Mesenchymal stem cell (in vitro differentiated cells and primary cell): ENCODE measurements around the gene LRRFIP2.

Experiments
- DNase-seq: peaks from one replicate; pipeline ENCODE4 v3.0.0-alpha.2; 2013
- H2AFZ ChIP-seq: one replicate; pipeline ENCODE4 v1.6.1; 2013; ENCODE audit warnings: low read depth, mild to moderate bottlenecking, control low read depth, inconsistent platforms, low read length, moderate library complexity
- H2AK5ac ChIP-seq: 2 replicates; pipeline ENCODE4 v1.6.1; 2013; ENCODE audit warnings: low read length, moderate library complexity, mild to moderate bottlenecking, inconsistent platforms; ENCODE audit not compliant: severe bottlenecking
- H2BK120ac ChIP-seq: one replicate; pipeline ENCODE4 v1.6.1; 2013; ENCODE audit warnings: low read depth, mild to moderate bottlenecking, inconsistent platforms, low read length, moderate library complexity
- H2BK12ac ChIP-seq, 2 experiments: one replicate each; pipeline ENCODE4 v1.6.1; 2013; ENCODE audit warnings: inconsistent platforms in 2 of 2, low read length in 2 of 2, mild to moderate bottlenecking in 2 of 2, moderate library complexity in 2 of 2, control low read depth in 1 of 2
- H2BK15ac ChIP-seq: one replicate; pipeline ENCODE4 v1.6.1; 2013; ENCODE audit warnings: mild to moderate bottlenecking, low read depth, inconsistent platforms; ENCODE audit not compliant: poor library complexity, severe bottlenecking
- H2BK5ac ChIP-seq: 2 replicates; pipeline ENCODE4 v1.6.1; 2013; ENCODE audit warnings: low read depth, mild to moderate bottlenecking, low read length, control low read depth, inconsistent platforms; ENCODE audit not compliant: poor library complexity, severe bottlenecking
- H3K14ac ChIP-seq, 2 experiments: one replicate each; pipeline ENCODE4 v1.6.1; 2013; ENCODE audit warnings: inconsistent platforms in 2 of 2, low read length in 2 of 2, control low read depth in 1 of 2, mild to moderate bottlenecking in 1 of 2, moderate library complexity in 1 of 2
- H3K18ac ChIP-seq, 2 experiments: one replicate each; pipeline ENCODE4 v1.6.1; 2013; ENCODE audit warnings: inconsistent platforms in 2 of 2, low read length in 2 of 2, control low read depth in 1 of 2, low read depth in 1 of 2, mild to moderate bottlenecking in 1 of 2
- H3K23ac ChIP-seq, 2 experiments: one replicate each; pipeline ENCODE4 v1.6.1; 2013; ENCODE audit warnings: inconsistent platforms in 2 of 2, low read length in 2 of 2, mild to moderate bottlenecking in 2 of 2, moderate library complexity in 2 of 2, control low read depth in 1 of 2
- H3K27ac ChIP-seq: 2 replicates; pipeline ENCODE4 v1.5.1; 2013; ENCODE audit warnings: mild to moderate bottlenecking, moderate library complexity, low read length, control low read depth, inconsistent platforms; ENCODE audit not compliant: poor library complexity, severe bottlenecking
- H3K27me3 ChIP-seq, 2 experiments: 2 replicates each; pipeline versions ENCODE4 v1.6.1 to v1.7.0; 2013; ENCODE audit warnings: low read length in 2 of 2, mild to moderate bottlenecking in 2 of 2, moderate library complexity in 2 of 2, control low read depth in 1 of 2, inconsistent platforms in 1 of 2; ENCODE audit not compliant: control insufficient read depth in 1 of 2, insufficient read depth in 1 of 2
- H3K36me3 ChIP-seq, 2 experiments: 2 replicates each; pipeline versions ENCODE4 v1.6.1 to v1.7.0; 2013; ENCODE audit warnings: low read length in 2 of 2, control low read depth in 1 of 2, inconsistent platforms in 1 of 2, low read depth in 1 of 2, mild to moderate bottlenecking in 1 of 2; ENCODE audit not compliant: insufficient read depth in 2 of 2, control insufficient read depth in 1 of 2
- H3K4ac ChIP-seq, 2 experiments: one replicate each; pipeline ENCODE4 v1.6.1; 2013; ENCODE audit warnings: inconsistent platforms in 2 of 2, low read length in 2 of 2, mild to moderate bottlenecking in 2 of 2, moderate library complexity in 2 of 2, control low read depth in 1 of 2, low read depth in 1 of 2
- H3K4me1 ChIP-seq: 2 replicates; pipeline ENCODE4 v1.6.1; 2013; ENCODE audit warnings: low read depth, low read length, control low read depth; ENCODE audit not compliant: control insufficient read depth, insufficient read depth
- H3K4me2 ChIP-seq: 2 replicates; pipeline ENCODE4 v1.6.1; 2013; ENCODE audit warnings: low read length, mild to moderate bottlenecking, inconsistent platforms; ENCODE audit not compliant: poor library complexity, severe bottlenecking
- H3K4me3 ChIP-seq, 2 experiments: 2 replicates each; pipeline versions ENCODE4 v1.5.1 to v1.7.0; 2013; ENCODE audit warnings: low read length in 2 of 2, mild to moderate bottlenecking in 2 of 2, control low read depth in 1 of 2, low read depth in 1 of 2; ENCODE audit not compliant: insufficient read depth in 1 of 2
- H3K79me1 ChIP-seq: replicated peaks from 2 replicates; pipeline ENCODE4 v1.6.1; 2013; ENCODE audit warnings: mild to moderate bottlenecking, control low read depth, low read length, inconsistent platforms; ENCODE audit not compliant: poor library complexity, severe bottlenecking
- H3K9ac ChIP-seq: 2 replicates; pipeline ENCODE4 v1.7.0; 2013; ENCODE audit warnings: mild to moderate bottlenecking, low read length, moderate library complexity
- H3K9me3 ChIP-seq: 2 replicates; pipeline ENCODE4 v1.7.0; 2013; ENCODE audit warnings: mild to moderate bottlenecking, low read length; ENCODE audit not compliant: control insufficient read depth
- H4K8ac ChIP-seq: one replicate; pipeline ENCODE4 v1.6.1; 2013; ENCODE audit warnings: inconsistent platforms, mild to moderate bottlenecking, low read length, moderate library complexity
- H4K91ac ChIP-seq: one replicate; pipeline ENCODE4 v1.6.1; 2013; ENCODE audit warnings: mild to moderate bottlenecking, low read length, inconsistent platforms
- WGBS: methylation state at CpG from one replicate; pipeline ENCODE4 v1.1.7; 2013; ENCODE audit warnings: mixed read lengths; 5-methylcytosine and 5-hydroxymethylcytosine counted together

Gene LRRFIP2

DNA sequence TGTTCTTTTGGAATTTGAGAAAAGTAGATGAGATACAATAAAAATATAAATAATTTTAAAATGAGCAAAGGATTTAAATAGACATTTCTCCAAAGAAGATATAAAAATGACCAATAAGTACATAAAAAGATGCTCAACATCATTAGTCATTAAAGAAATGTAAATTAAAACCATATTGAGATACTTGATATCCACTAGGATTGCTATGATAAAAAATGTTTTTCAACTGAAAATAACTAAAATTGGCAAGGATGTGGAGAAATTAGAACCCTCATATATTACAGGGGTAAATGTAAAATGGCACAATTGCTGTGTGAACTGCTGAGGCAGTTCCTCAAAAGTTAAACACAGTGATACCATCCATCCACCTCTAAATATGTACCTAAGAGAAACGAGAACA, 38.8 kb downstream of the LRRFIP2 start:
- 100% methylated on average over 1 of the region's 1 CpG for WGBS
- peaks cover 14% of the 10 kb centered on the region for H3K79me1 ChIP-seq
- no peaks in the 10 kb centered on the region for H3K27me3 ChIP-seq

DNA sequence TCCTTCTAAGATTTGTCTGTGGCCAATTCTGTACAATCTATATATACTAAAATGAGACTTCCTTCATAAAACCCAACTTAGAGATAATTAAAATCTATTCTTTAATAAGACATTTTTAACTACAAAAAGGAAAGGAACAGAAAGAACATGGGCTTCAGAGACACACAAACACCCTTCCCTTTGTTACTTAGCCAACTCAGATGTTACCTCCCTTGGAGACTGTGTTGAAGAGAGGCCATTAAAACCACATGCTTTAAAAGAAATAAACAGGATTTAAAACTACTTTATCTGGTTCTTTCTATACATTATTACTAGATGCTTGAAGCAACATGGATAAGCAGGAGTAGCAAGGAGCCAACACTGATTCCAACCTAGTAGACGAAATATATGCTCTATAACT, 42.0 kb downstream of the LRRFIP2 start:
- Histone ChIP-seq H3K23ac (no peak overlapping the region), H3K18ac (no peak overlapping the region), H2AFZ (no peak overlapping the region), H3K14ac (no peak overlapping the region), H3K36me3 (peaks cover 0 to 16% of the 10 kb centered on the region in 2 experiments), H3K79me1 (peaks cover 16% of the 10 kb centered on the region), H3K9ac (peak overlapping the region; percentile 0), H3K4me1 (peaks cover 3% of the 10 kb centered on the region), H3K9me3 (no peaks in the 10 kb centered on the region), H2BK12ac (no peak overlapping the region), H3K4ac (no peak overlapping the region), H3K27ac (no peak overlapping the region), H3K4me2 (no peak overlapping the region), H2BK15ac (no peak overlapping the region), H2BK120ac (no peak overlapping the region), H2AK5ac (no peak overlapping the region), H3K4me3 (no peak overlapping the region), H4K8ac (no peak overlapping the region), H3K27me3 (no peaks in the 10 kb centered on the region), H2BK5ac (no peak overlapping the region), H4K91ac (no peak overlapping the region)
- no peak for DNase-seq
- no CpG with 5 or more reads among the region's 1 CpG for WGBS

More for the DNA sequence above, 38.8 kb downstream of the LRRFIP2 start:
- no peak overlapping the region for H3K14ac ChIP-seq
- no peak overlapping the region for H3K18ac ChIP-seq
- H2BK5ac ChIP-seq = no peak overlapping the region
- peaks cover 0 to 6% of the 10 kb centered on the region in 2 experiments for H3K36me3 ChIP-seq
- H3K4me1 ChIP-seq = peaks cover 3% of the 10 kb centered on the region
- H3K23ac ChIP-seq = no peak overlapping the region
- H2BK12ac ChIP-seq = no peak overlapping the region
- no peak overlapping the region for H2AFZ ChIP-seq
- H2BK120ac ChIP-seq = no peak overlapping the region
- H3K9me3 ChIP-seq = no peaks in the 10 kb centered on the region
- DNase-seq = no peak
- no peak overlapping the region for H4K8ac ChIP-seq
- no peak overlapping the region for H2AK5ac ChIP-seq
- H2BK15ac ChIP-seq = no peak overlapping the region
- H3K9ac ChIP-seq = no peak overlapping the region
- H3K27ac ChIP-seq = no peak overlapping the region
- H3K4ac ChIP-seq = no peak overlapping the region
- no peak overlapping the region for H4K91ac ChIP-seq
- H3K4me2 ChIP-seq = no peak overlapping the region
- no peak overlapping the region for H3K4me3 ChIP-seq

DNA sequence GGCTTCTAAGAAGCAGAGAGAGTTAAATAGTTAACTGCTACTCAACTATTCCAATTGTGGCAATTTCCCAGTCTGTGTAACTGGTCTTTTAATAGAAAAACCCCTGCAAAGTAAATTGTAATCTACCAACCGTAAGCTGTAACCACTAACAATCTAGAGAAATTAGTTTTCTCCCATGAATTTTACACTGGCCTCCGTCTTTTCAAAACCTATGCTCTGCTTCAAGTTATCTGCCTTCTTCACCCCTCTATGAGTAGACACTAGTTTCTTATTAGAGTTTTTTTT, 42.6 kb downstream of the LRRFIP2 start:
- Histone ChIP-seq H3K23ac (no peak overlapping the region), H3K27ac (no peak overlapping the region), H2AFZ (no peak overlapping the region), H2AK5ac (no peak overlapping the region), H2BK5ac (no peak overlapping the region), H3K4ac (no peak overlapping the region), H3K27me3 (no peaks in the 10 kb centered on the region), H4K8ac (no peak overlapping the region), H3K9ac (peak overlapping the region; percentile 0), H2BK12ac (no peak overlapping the region), H3K14ac (no peak overlapping the region), H3K18ac (no peak overlapping the region), H2BK15ac (no peak overlapping the region), H3K4me1 (peaks cover 3% of the 10 kb centered on the region), H3K36me3 (peaks cover 0 to 22% of the 10 kb centered on the region in 2 experiments), H3K4me2 (no peak overlapping the region), H3K4me3 (no peak overlapping the region), H3K79me1 (peaks cover 14% of the 10 kb centered on the region), H2BK120ac (no peak overlapping the region), H3K9me3 (no peaks in the 10 kb centered on the region), H4K91ac (no peak overlapping the region)
- WGBS = 80% methylated on average over 1 of the region's 2 CpGs
- DNase-seq = no peak

DNA sequence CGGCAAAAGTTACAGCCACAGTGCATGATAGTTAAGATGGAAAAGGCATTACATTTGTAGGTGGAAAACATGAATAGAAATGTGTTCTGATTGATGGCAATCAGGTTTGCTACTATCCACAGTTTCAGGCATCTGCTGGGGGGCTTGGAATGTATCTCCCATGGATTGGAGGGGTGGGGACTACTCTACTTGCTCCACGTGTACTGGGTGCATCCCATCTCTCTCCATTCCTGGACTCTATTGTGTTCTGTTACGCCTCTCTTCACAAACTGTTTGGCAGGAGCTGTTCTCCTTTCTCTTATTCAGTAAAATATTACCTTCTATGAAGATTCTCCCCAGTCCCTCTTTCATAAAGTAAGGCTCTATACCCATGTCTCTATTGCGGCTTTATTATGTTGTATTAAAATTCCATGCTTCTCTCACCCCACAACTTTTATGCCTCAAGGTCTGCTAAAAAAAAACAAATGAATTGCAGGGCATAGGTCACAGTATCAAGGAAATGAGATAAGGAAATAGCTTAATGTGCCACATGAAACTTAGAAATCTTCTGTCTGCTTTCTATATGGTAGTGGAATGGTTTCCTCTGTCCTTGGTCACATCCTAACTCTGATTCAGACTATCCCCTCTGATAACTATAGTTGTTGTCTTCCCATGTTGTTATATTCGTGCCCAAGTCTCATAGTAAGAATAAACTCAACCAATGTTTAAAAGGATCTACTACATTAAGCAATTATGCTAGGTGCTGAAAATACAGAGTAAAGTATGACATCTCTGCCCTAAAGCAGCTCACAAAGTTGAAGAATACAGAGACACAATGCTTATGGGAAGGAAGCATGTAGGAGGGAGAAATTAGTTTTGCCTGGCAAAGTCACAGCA, 43.2 kb downstream of the LRRFIP2 start:
- WGBS = 84% methylated on average over 5 of the region's 5 CpGs
- no peak overlapping the region for H2AK5ac ChIP-seq
- no peak overlapping the region for H3K4me3 ChIP-seq
- no peak for DNase-seq
- H2BK120ac ChIP-seq = no peak overlapping the region
- peaks cover 3% of the 10 kb centered on the region for H3K4me1 ChIP-seq
- H3K9ac ChIP-seq = no peak overlapping the region
- peaks cover 0 to 22% of the 10 kb centered on the region in 2 experiments for H3K36me3 ChIP-seq
- no peak overlapping the region for H3K4me2 ChIP-seq
- no peak overlapping the region for H2BK15ac ChIP-seq
- H3K4ac ChIP-seq = no peak overlapping the region
- no peaks in the 10 kb centered on the region for H3K27me3 ChIP-seq
- no peak overlapping the region for H4K91ac ChIP-seq
- H2BK12ac ChIP-seq = no peak overlapping the region
- H2AFZ ChIP-seq = no peak overlapping the region
- H4K8ac ChIP-seq = no peak overlapping the region
- no peaks in the 10 kb centered on the region for H3K9me3 ChIP-seq
- no peak overlapping the region for H2BK5ac ChIP-seq
- no peak overlapping the region for H3K27ac ChIP-seq
- no peak overlapping the region for H3K14ac ChIP-seq
- no peak overlapping the region for H3K18ac ChIP-seq
- H3K79me1 ChIP-seq = peaks cover 16% of the 10 kb centered on the region
- H3K23ac ChIP-seq = no peak overlapping the region
